Head of caudate nucleus (tissue), 42 donors: ENCODE data around the gene ZNF646.

Experiments used
- DNase-seq, 42 donors: peaks; one replicate each; pipeline versions ENCODE4 v3.0.0 to v3.0.0-alpha.2; 2020 to 2021; ENCODE audit warnings: mixed read lengths in 7 of 42
- intact Hi-C: fragments of 100-400 bp; cut with DNase I; formaldehyde crosslinking; loops from one replicate; pipeline ENCODE4 v1.15.0; 2022

Gene ZNF646

GRCh38 chr16:31080756-31081419 lies 6.7 kb downstream of the ZNF646 start:
- DNase-seq: no peak
- intact Hi-C loops: no loop called here

- peak in 22 of 42 donors; percentile 12 to 74 (median 44) for DNase-seq
- intact Hi-C loops: no loop called here
Observed at GRCh38 chr16:31081428-31082351, 7.5 kb downstream of the ZNF646 start.

DNA sequence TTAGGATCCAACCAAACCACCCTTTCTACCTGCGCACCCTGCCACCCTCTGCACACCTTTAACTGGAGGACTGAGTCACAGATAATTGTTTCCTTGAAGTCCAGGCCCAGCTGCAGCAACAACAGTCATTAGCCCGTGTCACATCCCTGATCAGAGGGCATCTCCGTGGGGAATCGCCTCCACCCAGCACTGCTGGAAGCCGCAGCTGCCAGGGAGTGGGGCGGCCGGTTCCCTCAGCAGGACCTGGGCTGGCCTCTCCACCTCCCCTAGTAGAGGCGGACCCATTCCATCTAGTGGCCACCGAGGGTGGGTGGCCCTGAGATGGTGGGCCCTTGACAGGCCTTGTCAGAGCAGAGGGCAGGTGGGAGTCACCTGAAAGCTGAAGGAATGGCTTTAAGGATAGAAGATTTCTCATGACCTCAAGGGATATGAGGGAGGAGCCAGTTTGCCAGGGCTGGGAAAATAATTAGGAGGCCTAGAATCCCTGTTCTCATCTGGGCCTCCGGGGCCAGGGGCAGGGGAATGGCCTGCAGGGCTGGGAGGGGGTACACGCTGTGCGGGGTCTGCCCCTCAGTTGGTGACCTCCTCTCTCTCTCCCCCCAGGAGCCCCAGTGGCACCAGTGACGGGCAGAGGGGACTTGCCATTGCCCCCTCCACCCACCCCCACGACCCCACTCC lies 8.3 kb downstream of the ZNF646 start:
- intact Hi-C loops: no loop called here
- no peak for DNase-seq

DNA sequence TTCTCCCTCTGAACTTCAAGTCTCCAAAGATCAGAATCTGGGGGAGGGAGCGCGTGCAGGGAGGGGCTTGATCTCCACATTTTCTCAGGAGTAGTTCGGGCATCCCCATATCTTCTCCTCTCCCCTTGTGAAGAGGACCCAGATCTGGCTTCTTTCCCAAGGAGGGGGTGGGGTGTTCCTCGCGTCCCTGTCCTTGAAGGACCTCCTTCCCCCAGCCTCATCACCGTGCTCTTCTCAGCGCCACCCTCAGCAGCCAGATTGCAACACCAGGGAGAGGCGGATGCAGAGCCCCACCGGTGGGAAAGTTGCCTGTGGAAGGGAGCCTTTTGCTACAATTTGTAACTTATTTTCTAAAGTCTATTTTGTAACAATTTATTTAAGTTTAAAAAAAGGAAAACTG lies 8.9 kb downstream of the ZNF646 start:
- DNase-seq: no peak
- intact Hi-C loops: no loop called here

- DNase-seq: no peak
- intact Hi-C loops: no loop called here
Observed at GRCh38 chr16:31083556-31083955, 9.3 kb downstream of the ZNF646 start.

GRCh38 chr16:31083981-31084380 lies 9.8 kb downstream of the ZNF646 start:
- DNase-seq: no peak
- intact Hi-C loops: no loop called here

DNA sequence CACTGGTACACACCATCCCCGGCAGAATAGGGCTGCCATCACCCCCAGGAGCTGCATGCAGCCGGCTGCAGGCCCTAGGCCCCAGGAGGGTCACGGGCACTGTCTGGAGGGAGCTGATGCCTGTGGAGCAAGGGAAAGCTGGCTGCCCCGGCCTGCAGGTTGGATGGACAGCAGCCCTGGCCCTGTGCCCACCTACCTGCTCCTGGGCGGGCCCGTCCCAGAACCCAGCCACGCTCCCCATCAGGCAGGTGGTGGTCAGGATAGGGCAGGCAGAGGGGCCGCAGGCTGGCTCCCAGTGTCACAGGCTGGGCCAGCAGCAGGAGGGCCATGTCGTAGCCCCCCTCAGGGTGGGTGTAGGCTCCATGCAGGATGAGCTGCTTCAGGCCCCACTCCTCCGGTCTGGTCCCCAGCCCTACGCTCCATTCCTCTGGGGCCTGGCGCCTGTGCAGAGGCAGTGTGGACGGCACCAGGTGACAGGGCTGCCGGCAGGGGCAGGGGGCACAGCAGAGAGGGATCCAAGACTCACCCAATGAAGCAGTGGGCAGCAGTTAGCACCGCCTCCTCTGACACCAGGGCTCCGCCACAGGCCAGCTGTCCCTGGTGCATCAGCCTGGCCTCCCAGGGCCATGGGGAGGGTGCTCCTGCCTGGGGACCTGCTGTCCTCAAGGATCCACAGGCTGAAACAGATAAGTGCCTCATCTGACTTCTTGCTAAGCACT lies 10.5 kb downstream of the ZNF646 start:
- intact Hi-C loops: no loop called here
- no peak for DNase-seq

- no peak for DNase-seq
- intact Hi-C loops: no loop called here
Observed at GRCh38 chr16:31085411-31085810, 11.2 kb downstream of the ZNF646 start.

GRCh38 chr16:31085873-31086628 lies 11.8 kb downstream of the ZNF646 start:
- no peak for DNase-seq
- intact Hi-C loops: no loop called here

DNA sequence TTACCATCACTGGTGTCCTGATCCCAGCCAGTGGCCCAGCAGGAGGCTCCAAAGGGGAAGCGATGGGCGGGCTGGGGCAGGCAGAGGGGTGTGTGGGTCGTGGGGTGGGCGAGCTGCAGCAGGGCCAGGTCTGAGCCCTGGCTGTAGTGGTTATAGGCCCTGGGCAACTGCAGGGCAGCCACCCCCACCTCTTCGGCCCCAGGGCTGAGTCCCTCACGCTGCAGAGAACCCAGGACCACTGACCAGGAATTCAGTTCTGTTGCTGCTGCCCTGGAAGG lies 12.3 kb downstream of the ZNF646 start:
- no peak for DNase-seq
- intact Hi-C loops: no loop called here

DNA sequence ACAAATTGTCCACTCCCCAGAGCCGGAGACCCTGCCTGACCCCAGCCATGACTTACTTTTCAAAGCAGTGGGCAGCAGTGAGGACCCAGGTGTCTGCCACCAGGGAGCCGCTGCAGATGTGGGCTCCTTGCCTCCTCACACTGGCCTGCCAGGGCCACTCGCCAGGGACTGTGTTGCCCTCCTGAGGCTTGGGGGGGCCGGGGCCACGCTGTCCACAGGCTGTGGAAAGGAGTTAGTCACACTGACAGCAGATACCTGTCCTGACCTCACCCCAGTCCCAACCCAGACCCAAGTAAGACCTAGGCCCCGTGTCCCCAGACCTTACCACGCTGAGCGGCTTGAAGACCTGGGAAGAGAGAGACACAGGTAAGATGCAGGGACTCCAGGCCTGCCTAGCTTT lies 13.3 kb downstream of the ZNF646 start:
- no peak for DNase-seq
- intact Hi-C loops: no loop called here

DNA sequence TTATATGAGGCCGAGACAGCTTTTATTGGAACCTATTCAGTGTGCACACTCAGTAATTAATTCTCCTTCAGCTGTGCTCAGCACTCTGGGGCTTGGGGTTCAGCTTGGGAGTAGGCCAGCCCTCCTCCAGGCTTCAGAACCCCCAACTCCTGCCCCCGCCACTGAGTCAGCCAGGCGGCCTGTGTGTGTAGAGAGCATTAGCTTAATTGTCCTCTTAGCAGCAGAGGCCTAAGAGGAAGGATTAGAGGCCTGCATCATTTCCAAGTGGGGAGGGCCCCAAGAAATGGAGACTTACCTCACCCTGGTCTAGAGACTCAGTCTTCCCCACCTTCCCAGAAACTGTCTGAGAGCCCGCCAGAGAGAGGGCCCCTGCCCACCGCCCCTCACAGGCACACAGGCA lies 13.7 kb downstream of the ZNF646 start:
- peak in 21 of 42 donors; percentile 31 to 80 (median 53) for DNase-seq
- intact Hi-C loops: no loop called here

GRCh38 chr16:31088459-31089183 lies 14.4 kb downstream of the ZNF646 start, which contains the start of gene PRSS53:
PRSS53 (minus strand) TSS chr16:31088943; CDS start chr16:31088809, 134 bp downstream.
- no peak for DNase-seq
- intact Hi-C loops: no loop called here

DNA sequence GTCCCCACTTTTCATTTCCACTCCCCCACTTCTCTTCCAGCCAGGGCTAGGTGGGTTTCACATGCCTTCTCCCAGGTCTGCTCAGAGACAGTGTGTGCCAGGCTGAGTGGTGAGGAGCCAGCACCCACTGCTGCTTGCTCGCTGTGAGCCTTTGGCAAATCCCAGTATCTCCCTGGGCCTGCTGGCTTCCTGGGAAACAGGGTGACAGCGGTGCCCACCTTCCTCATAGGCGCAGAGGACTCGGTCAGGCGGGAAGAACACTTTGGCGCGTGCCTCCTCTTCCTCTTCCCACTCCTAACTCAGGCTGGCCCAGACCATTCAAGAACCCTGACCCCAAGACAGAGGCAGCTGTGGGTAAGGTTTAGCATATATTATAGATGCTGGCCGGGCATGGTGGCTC lies 15.0 kb downstream of the ZNF646 start:
- no peak for DNase-seq

DNA sequence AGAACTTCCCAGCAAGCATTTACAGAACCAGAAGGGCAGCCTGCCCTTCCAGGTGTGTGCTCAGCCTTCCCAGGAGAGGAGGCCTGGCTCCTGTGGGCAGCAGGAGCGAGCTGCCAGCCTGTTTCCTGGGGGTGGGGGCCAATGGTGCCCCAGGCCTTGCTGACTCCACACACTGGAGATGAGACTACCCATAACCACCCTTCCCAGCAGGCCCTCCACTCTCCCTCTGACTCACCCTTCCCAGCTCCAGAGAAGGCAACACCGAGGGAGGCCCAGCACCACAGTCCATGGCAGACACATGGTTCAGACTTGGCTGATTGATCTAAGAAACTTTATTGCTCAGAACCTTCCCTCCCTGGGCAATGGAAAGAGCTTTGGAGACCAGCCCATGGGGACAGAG lies 16.3 kb downstream of the ZNF646 start:
- no peak for DNase-seq
- intact Hi-C loops: loop anchor here (10.0 kb wide), 1 partner anchor 106 kb away; the partner anchor contains the start of gene HSD3B7

More for the DNA sequence above, 15.0 kb downstream of the ZNF646 start:
- intact Hi-C loops: no loop called here

GRCh38 chr16:31092330-31092729 lies 18.1 kb downstream of the ZNF646 start:
- no peak for DNase-seq
- intact Hi-C loops: loop anchor here (10.0 kb wide), 1 partner anchor 108 kb away; the partner anchor contains the start of gene HSD3B7

- intact Hi-C loops: loop anchor here (10.0 kb wide), 1 partner anchor 108 kb away; the partner anchor contains the start of gene HSD3B7
- peak in 26 of 42 donors; percentile 29 to 73 (median 52) for DNase-seq
Observed at GRCh38 chr16:31093132-31093703, 19.0 kb downstream of the ZNF646 start.
